Measurements from ENCODE around the gene SURF1. TPM values are rescaled to one million over a fixed set of nuclear protein-coding genes. Genes with fewer than 3 reads are reported as not detected.
"Not testable (repeated sequence)": the region's sequence is repeated elsewhere in the genome, so short reads cannot be mapped to it uniquely, and the experiment has no call there.

Gene SURF1
- total RNA-seq, 1 donor from 2014 or later, result 16.6 TPM

- DNase-seq (ENCODE audit: extremely low read depth, low read depth, low spot score), result no peak
Observed at GRCh38 chr9:133346021-133346785, 10.1 kb downstream of the SURF1 start.

DNA sequence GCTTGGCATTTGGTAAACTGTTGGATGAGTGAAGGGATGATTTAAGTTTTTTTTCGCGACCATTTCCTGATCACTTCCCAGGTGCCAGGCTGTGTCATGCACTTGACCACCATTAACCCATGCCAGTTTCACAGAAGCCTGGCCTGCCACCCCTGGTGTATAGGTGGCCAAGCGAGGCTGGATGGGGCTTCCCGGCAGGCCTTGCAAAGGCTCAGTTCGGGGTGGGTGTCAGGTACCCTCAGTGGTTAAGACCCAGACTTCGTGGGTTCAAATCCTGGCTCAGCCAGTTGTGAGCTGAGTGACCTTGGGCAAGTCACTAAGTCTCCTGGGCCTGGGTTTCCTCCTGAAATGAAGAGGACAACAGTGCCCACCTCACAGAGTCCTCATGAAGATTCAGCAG lies 10.7 kb downstream of the SURF1 start:
- DNase-seq (ENCODE audit: extremely low read depth, low read depth, low spot score), result no peak

- no peak for DNase-seq (ENCODE audit: extremely low read depth, low read depth, low spot score)
Observed at GRCh38 chr9:133344979-133345378, 11.3 kb downstream of the SURF1 start.

DNA sequence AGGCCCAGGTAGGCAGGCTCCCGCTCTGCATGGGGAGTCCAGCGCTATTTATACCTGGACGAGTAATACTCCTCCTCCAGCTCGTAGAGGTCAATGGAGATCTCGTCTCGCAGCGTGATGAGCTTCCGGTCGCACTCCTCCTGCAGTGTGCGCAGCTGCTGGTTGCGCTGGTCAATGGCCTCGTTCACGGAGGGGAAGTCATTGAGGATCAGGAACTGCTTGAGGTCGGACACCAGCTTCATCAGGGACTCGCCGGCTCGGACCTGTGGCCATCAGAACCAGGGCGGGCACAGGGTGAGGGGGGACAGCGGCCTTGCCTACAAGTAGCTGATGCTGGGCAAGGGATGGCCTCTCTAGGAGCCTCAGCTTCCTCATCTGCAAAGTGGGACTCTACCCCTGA lies 12.2 kb downstream of the SURF1 start:
- DNase-seq (ENCODE audit: extremely low read depth, low read depth, low spot score), result no peak

DNA sequence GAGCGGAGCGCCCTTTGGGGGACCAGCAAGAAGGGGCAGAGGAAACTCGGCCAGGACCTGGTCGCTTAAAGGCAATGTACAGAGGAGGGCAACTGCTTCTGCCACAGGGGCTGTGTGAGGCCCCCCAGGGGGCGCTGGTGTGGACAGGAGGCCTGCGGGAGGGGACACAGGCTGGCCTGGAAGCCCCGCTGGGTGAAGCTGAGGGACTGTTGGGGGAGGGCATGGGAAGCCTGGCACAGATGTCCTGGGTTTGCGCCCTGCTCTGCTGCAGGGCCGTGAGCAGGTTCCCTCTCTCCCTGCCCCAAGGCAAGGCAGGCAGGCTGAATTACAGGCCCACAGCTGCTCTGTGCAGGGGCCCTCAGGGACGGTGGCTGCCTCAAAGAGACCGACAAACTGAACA lies 13.7 kb downstream of the SURF1 start:
- no peak for DNase-seq (ENCODE audit: extremely low read depth, low read depth, low spot score)

GRCh38 chr9:133342069-133342406 lies 14.2 kb downstream of the SURF1 start:
- no peak for DNase-seq (ENCODE audit: extremely low read depth, low read depth, low spot score)

- no peak for DNase-seq (ENCODE audit: extremely low read depth, low read depth, low spot score)
Observed at GRCh38 chr9:133341369-133342068, 14.8 kb downstream of the SURF1 start.

GRCh38 chr9:133340916-133341315 lies 15.4 kb downstream of the SURF1 start:
- no peak for DNase-seq (ENCODE audit: extremely low read depth, low read depth, low spot score)

DNA sequence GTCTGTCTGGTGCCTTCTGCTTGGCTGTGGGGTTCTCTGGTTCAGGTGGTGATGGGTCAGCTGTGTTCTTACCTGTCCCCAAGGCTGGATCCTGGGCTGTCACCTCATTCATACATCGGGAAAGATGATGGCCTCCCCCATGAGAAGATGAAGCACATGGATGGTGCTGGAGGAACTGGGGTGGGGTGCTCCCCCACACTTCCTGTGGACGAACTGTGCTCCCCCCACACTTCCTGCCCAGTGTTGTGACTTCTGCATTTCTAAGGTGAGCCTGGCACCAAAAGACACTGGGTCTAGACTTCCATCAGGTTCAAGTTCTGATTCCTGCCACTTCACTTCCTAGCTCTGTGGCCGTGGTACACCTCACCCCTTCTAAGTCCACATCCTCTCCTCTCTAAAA lies 16.0 kb downstream of the SURF1 start:
- DNase-seq (ENCODE audit: extremely low read depth, low read depth, low spot score), result no peak

DNA sequence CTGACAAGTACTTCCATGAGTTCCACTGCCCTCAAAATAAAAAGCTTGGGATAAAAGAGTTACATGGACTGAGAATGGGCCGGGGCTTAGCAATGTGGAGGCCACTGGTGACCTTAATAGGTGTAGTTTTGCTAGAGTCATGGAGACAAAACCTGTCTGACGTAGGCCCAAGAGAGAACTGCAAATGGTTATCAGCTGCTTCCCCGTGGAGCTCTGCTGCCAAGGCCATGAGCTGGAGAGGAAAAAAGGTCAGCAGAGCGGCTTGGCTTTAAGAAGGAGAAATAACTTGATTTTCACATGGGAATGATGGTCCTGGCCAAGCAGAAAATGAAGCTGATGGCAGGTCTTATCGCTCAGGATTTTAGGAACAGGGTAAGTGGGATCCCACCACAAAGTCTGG lies 16.6 kb downstream of the SURF1 start:
- no peak for DNase-seq (ENCODE audit: extremely low read depth, low read depth, low spot score)

DNA sequence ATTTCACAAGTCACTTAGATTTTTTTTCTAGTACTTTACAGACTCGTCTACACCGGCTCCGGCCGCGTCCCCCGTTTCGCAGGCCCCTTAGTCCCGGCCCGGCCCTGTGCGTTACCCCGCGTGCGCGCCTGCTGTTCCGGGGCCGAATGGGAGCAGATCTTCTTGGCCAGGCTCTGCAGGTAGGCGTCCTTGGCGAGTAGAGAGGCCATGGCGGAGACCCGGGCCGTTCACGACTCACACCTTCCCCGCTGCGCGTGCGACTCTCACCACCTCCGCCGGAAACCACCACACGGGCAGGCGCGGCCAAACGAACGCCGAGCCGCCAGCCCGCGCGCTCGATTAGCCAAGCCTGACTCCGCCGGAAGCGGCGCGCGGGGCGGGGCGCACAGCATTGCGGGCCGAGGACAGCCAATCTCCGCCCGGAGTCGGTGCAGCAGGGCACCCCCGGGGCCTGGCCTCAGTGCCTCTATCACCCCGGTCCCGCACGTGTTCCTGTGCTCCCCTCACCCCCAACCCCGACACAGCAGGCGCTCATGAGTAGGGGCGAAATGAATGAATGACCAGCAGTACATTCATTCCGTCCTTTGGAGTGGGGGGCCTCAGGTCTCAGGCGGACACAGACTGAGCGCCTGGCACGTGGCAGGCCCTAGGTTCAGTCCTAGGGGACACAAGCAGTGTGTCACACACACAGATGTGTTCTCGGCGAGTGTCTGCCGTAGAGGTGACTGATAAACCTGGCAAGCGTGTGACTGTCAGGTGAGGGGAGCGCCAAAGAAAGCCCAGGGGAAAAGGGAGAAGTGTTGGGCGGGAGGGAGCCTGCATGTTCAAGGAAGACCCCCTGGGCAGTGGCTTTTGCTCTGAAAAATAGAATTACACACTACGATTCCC lies 20.1 kb downstream of the SURF1 start, which contains the start of gene SURF6:
Gene SURF6 (minus strand): TSS at position 265 of the 888 bp plus-strand sequence. CDS start 56 bp downstream, at position 209.
- no peak for DNase-seq (ENCODE audit: extremely low read depth, low read depth, low spot score)

DNA sequence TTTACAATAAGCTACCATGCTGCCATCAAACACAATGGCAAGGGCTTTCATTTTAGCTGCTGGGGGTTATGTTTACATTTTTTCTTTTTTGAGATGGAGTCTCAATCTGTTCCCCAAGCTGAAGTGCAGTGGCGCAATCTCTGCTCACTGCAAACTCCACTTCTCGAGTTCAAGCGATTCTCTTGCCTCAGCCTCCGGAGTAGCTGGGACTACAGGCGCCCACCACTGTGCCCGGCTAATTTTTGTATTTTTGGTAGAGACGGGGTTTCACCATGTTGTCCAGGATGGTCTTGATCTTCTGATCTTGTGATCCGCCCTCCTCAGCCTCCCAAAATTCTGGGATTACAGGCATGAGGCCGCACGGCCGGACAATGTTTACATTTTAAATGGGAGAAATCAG lies 21.4 kb downstream of the SURF1 start:
- DNase-seq (ENCODE audit: extremely low read depth, low read depth, low spot score), result not testable (repeated sequence)

DNA sequence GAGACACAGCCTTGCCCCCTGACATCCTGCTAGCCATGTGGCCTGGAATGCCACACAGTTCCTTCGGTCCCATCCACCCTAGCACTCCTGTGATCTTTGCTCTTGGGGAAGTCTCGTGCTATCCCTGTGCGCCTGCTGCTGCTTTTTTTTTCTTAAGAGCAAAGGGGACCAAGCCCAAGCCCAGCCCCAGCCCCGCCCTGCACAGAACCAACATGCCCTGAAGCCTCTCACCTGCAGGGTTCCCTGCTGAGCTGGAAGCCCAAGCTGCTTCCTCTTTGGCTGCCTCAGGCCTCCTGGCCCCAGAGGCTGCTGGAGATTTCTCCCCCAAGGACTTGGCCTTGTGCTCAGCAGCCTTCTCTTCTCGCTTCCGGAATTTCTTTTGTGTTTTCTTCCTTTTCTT lies 22.1 kb downstream of the SURF1 start:
- no peak for DNase-seq (ENCODE audit: extremely low read depth, low read depth, low spot score)

GRCh38 chr9:133333566-133333965 lies 22.7 kb downstream of the SURF1 start:
- no peak for DNase-seq (ENCODE audit: extremely low read depth, low read depth, low spot score)

GRCh38 chr9:133333011-133333410 lies 23.3 kb downstream of the SURF1 start:
- no peak for DNase-seq (ENCODE audit: extremely low read depth, low read depth, low spot score)

GRCh38 chr9:133332381-133332730 lies 23.9 kb downstream of the SURF1 start:
- DNase-seq (ENCODE audit: extremely low read depth, low read depth, low spot score), result no peak

GRCh38 chr9:133331641-133332380 lies 24.5 kb downstream of the SURF1 start:
- no peak for DNase-seq (ENCODE audit: extremely low read depth, low read depth, low spot score)

- DNase-seq (ENCODE audit: extremely low read depth, low read depth, low spot score), result no peak
Observed at GRCh38 chr9:133331221-133331620, 25.1 kb downstream of the SURF1 start.

- not testable (repeated sequence) for DNase-seq (ENCODE audit: extremely low read depth, low read depth, low spot score)
Observed at GRCh38 chr9:133329306-133330156, 26.8 kb downstream of the SURF1 start.
